ENCODE data around the gene PARP9.

PARP9 gene

GRCh38 chr3:122564155-122564912 lies at the start of gene PARP9, which contains the start of gene DTX3L:
PARP9 (minus strand) TSS chr3:122564300; CDS start chr3:122559620, 4,680 bp downstream.
DTX3L (plus strand) TSS chr3:122564338; CDS start chr3:122564427, 89 bp downstream.
- peak; percentile 65 for DNase-seq

- no peak for DNase-seq
These were observed 48.6 kb upstream of the PARP9 start for GRCh38 chr3:122612696-122613095.

- DNase-seq, result no peak
These were observed 45.9 kb upstream of the PARP9 start for GRCh38 chr3:122609798-122610559.

GRCh38 chr3:122608916-122609315 lies 44.8 kb upstream of the PARP9 start:
- DNase-seq, result no peak

- no peak for DNase-seq
These were observed 42.2 kb upstream of the PARP9 start for GRCh38 chr3:122606330-122606729.

GRCh38 chr3:122603056-122603455 lies 39.0 kb upstream of the PARP9 start:
- DNase-seq, result no peak

- no peak for DNase-seq
These were observed 38.1 kb upstream of the PARP9 start for GRCh38 chr3:122602011-122602710.

- DNase-seq, result no peak
These were observed 34.5 kb upstream of the PARP9 start for GRCh38 chr3:122598556-122598955.

GRCh38 chr3:122598151-122598550 lies 34.1 kb upstream of the PARP9 start:
- no peak for DNase-seq

- no peak for DNase-seq
These were observed 29.9 kb upstream of the PARP9 start for GRCh38 chr3:122594025-122594424.

- DNase-seq, result no peak
These were observed 26.5 kb upstream of the PARP9 start for GRCh38 chr3:122590610-122591009.

- no peak for DNase-seq
These were observed 25.2 kb upstream of the PARP9 start for GRCh38 chr3:122589297-122589696.

GRCh38 chr3:122587572-122587971 lies 23.5 kb upstream of the PARP9 start:
- DNase-seq, result no peak

GRCh38 chr3:122586773-122587485 lies 22.8 kb upstream of the PARP9 start:
- DNase-seq, result no peak

GRCh38 chr3:122586098-122586497 lies 22.0 kb upstream of the PARP9 start:
- DNase-seq, result no peak

- DNase-seq, result no peak
These were observed 18.3 kb upstream of the PARP9 start for GRCh38 chr3:122582390-122582789.

GRCh38 chr3:122581622-122582021 lies 17.5 kb upstream of the PARP9 start:
- no peak for DNase-seq

- DNase-seq, result no peak
These were observed 16.4 kb upstream of the PARP9 start for GRCh38 chr3:122580470-122580869.

GRCh38 chr3:122578069-122578740 lies 14.1 kb upstream of the PARP9 start:
- no peak for DNase-seq

- DNase-seq, result no peak
These were observed 13.4 kb upstream of the PARP9 start, which contains the start of gene PARP15 for GRCh38 chr3:122577409-122578031. PARP15 (plus strand) TSS chr3:122577650; CDS start chr3:122577668, 18 bp downstream.

GRCh38 chr3:122576174-122576940 lies 12.3 kb upstream of the PARP9 start:
- no peak for DNase-seq

Data from NCI-H2227 treated with DMSO at 0.1 percent for 48 hours (cell line).